ENCODE measurements around the gene FKRP. TPM values are rescaled to one million over a fixed set of nuclear protein-coding genes. Genes with fewer than 3 reads are reported as not detected.

The FKRP gene
- total RNA-seq, 1 experiment from 2014 or later = 19.4 TPM

- TF ChIP-seq TCF7L2 (IDR thresholded peaks at IDR 0.05; ENCODE audit: borderline replicate concordance, extremely low read depth, insufficient read depth, insufficient read length) (no peak), EGR1 (IDR thresholded peaks at IDR 0.05; ENCODE audit: low read depth) (no peak), ELF1 (IDR thresholded peaks at IDR 0.05; ENCODE audit: borderline replicate concordance, low read depth) (no peak; the same call in 1 of the 2 replicates), ATF3 (IDR thresholded peaks at IDR 0.05) (no peak)
These were observed 42.6 kb downstream of the FKRP start, which contains the start of gene SLC1A5 (continued) for GRCh38 chr19:46788262-46788967.

- intact Hi-C loops (cut with micrococcal nuclease) = loop anchor here (5.0 kb wide), 1 partner anchor 43 kb away; no protein-coding TSS in a partner anchor
These were observed 43.1 kb downstream of the FKRP start for GRCh38 chr19:46788968-46789338.

More at GRCh38 chr19:46788968-46789338, 43.1 kb downstream of the FKRP start:
- H3K9me2 ChIP-seq (ENCODE audit: insufficient read depth) = no peaks in the 10 kb centered on the region
- no peak for DNase-seq (ENCODE audit: low read depth, low spot score)
- no TSS peak for BruUV-seq (replicated peaks)
- H3K27ac ChIP-seq (ENCODE audit: low read depth, low read length) = no peak overlapping the region
- peaks cover 0 to 17% of the 10 kb centered on the region in 2 experiments; a peak in 1 of 4 replicates for H3K36me3 ChIP-seq (ENCODE audit: control insufficient read depth in 1 of 2, insufficient read depth in 2 of 2, low read length in 2 of 2)
- TF ChIP-seq YY1 (IDR thresholded peaks at IDR 0.05; ENCODE audit: extremely low read depth, insufficient replicate concordance, low read depth, low read length) = no peak
- TF ChIP-seq RAD21 (IDR thresholded peaks at IDR 0.05; ENCODE audit: low read depth) = no peak
- no peak for TF ChIP-seq REST (IDR thresholded peaks at IDR 0.05; ENCODE audit: low read depth)
- no peak for TF ChIP-seq ZBTB33 (IDR thresholded peaks at IDR 0.05; ENCODE audit: extremely low read depth, insufficient replicate concordance, low read length)
- TF ChIP-seq EGR1 (IDR thresholded peaks at IDR 0.05; ENCODE audit: low read depth) = no peak
- TF ChIP-seq MAX (IDR thresholded peaks at IDR 0.05) = no peak
- TF ChIP-seq TCF7L2 (IDR thresholded peaks at IDR 0.05; ENCODE audit: borderline replicate concordance, extremely low read depth, insufficient read depth, insufficient read length) = no peak
- TF ChIP-seq ZFX (IDR thresholded peaks at IDR 0.05) = no peak
- no peak for TF ChIP-seq ZNF274 (IDR thresholded peaks at IDR 0.05; ENCODE audit: low read depth, low read length)
- no peak for TF ChIP-seq EZH2phosphoT487 (IDR thresholded peaks at IDR 0.05; ENCODE audit: borderline replicate concordance)
- TF ChIP-seq EZH2 (IDR thresholded peaks at IDR 0.05) = no peak
- TF ChIP-seq JUND (IDR thresholded peaks at IDR 0.05) = no peak
- CTCF ChIA-PET = interaction anchor here (0.6 kb wide), 1 partner anchor 52 kb away, joined by 6 read pairs; no protein-coding TSS in a partner anchor
- no peaks in the 10 kb centered on the region for H3K9me3 ChIP-seq (ENCODE audit: control insufficient read depth in 1 of 2, insufficient read depth in 1 of 2, low read depth in 1 of 2, low read length in 2 of 2)
- peaks cover 4% of the 10 kb centered on the region; the same call in 1 of the 2 replicates for H4K20me1 ChIP-seq (ENCODE audit: insufficient read depth)
- H3K4me1 ChIP-seq (ENCODE audit: control insufficient read depth in 1 of 2, insufficient read depth in 2 of 2, low read length in 2 of 2) = peaks cover 40 to 57% of the 10 kb centered on the region in 2 experiments
- no peak for ATAC-seq
- no peak overlapping the region for H3K9ac ChIP-seq (ENCODE audit: low read length)
- H2AFZ ChIP-seq (ENCODE audit: low read depth, low read length, poor library complexity, severe bottlenecking) = no peak overlapping the region
- H3K4me2 ChIP-seq (ENCODE audit: low read length) = no peak overlapping the region
- peaks cover 45% of the 10 kb centered on the region for H3K79me2 ChIP-seq (ENCODE audit: insufficient read depth, low read length)
- H3K4me3 ChIP-seq (replicated peaks in 1 of 2; ENCODE audit: low read depth in 1 of 2, low read length in 2 of 2) = no peak overlapping the region
- H3K27me3 ChIP-seq (ENCODE audit: insufficient read depth, low read length) = no peaks in the 10 kb centered on the region
- RAD21 ChIA-PET (ENCODE audit: low non-redundant PET in 1 of 2, low total read pairs in 2 of 2, uncharacterized antibody in 2 of 2, unreplicated experiment in 2 of 2) = interaction anchor here in 1 of 2 experiments (1.0 kb wide), 1 partner anchor 22 kb away, joined by 3 read pairs; no protein-coding TSS in a partner anchor
- POLR2A ChIA-PET = interaction anchor here (0.6 to 3.4 kb wide), 12 partner anchors 8 to 1500 kb away, joined by 3 to 26 read pairs (median 5); no protein-coding TSS in a partner anchor
